K562 (cell line): ENCODE measurements around the gene ACSS2. TPM values are rescaled to one million over a fixed set of nuclear protein-coding genes. Genes with fewer than 3 reads are reported as not detected.

Source experiments
- BRD9 ChIP-seq: fragments of 450-650 bp; IDR thresholded peaks from 2 replicates; pipeline ENCODE4 v1.6.1; 2018; ENCODE audit warnings: low read depth; ENCODE audit not compliant: partially characterized antibody
- GATAD2A ChIP-seq: fragments of 450-650 bp; IDR thresholded peaks from 2 replicates; pipeline ENCODE4 v1.6.1; 2017
- HDAC1 ChIP-seq, 2 experiments: fragments of 450-650 bp; IDR thresholded peaks; 2 replicates each; pipeline ENCODE4 v1.6.1; 2016 to 2017; ENCODE audit warnings: inconsistent platforms in 1 of 2, mild to moderate bottlenecking in 1 of 2, moderate library complexity in 1 of 2
- PRMT5 ChIP-seq: sonication (generic); formaldehyde crosslinking; IDR thresholded peaks from 2 replicates; pipeline ENCODE4 v1.5.0; 2020; ENCODE audit warnings: missing genetic modification reagents
- PYGO2 ChIP-seq: fragments of 450-650 bp; IDR thresholded peaks from 2 replicates; pipeline ENCODE4 v1.6.1; 2016; ENCODE audit warnings: mild to moderate bottlenecking, missing genetic modification characterization, moderate library complexity, missing compliant biosample characterization
- RBBP5 ChIP-seq: fragments of 200-600 bp; sonication (generic); IDR thresholded peaks from 2 replicates; pipeline ENCODE4 v1.6.1; 2012; ENCODE audit warnings: borderline replicate concordance, mild to moderate bottlenecking, low read length, control low read depth, inconsistent platforms; ENCODE audit not compliant: insufficient read depth, poor library complexity, severe bottlenecking
- RBM15 ChIP-seq: fragments of 200-400 bp; formaldehyde crosslinking; IDR thresholded peaks from 2 replicates; pipeline ENCODE4 v1.6.1; 2018; ENCODE audit warnings: mild to moderate bottlenecking, low read length, moderate library complexity; ENCODE audit not compliant: insufficient read depth
- SREBF2 ChIP-seq: sonication (generic); formaldehyde crosslinking; IDR thresholded peaks from 2 replicates; pipeline ENCODE4 v1.4.0; 2020; ENCODE audit warnings: mild to moderate bottlenecking, missing genetic modification reagents
- TBP ChIP-seq: optimal IDR thresholded peaks from 2 replicates; pipeline ENCODE3; 2011; ENCODE audit warnings: low read depth, low read length, improper control_type of control experiment
- TOE1 ChIP-seq, 2 experiments: fragments of 450-650 bp in 1 of 2; sonication (generic) in 1 of 2; formaldehyde crosslinking in 1 of 2; IDR thresholded peaks; 2 replicates each; pipeline versions ENCODE4 v1.7.1 to v1.8.0; 2016 to 2022; ENCODE audit warnings: borderline replicate concordance in 2 of 2, mild to moderate bottlenecking in 2 of 2, antibody characterized with exemption in 1 of 2, inconsistent platforms in 1 of 2, low read depth in 1 of 2, missing genetic modification reagents in 1 of 2, moderate library complexity in 1 of 2
- U2AF1 ChIP-seq: fragments of 200-400 bp; formaldehyde crosslinking; optimal IDR thresholded peaks from 2 replicates; pipeline ENCODE3; 2017; ENCODE audit warnings: mild to moderate bottlenecking, low read depth, low read length, moderate library complexity
- ZNF644 ChIP-seq: fragments of 200-800 bp; sonication (Bioruptor generic); IDR thresholded peaks from 2 replicates; pipeline ENCODE4 v1.6.1; 2016; ENCODE audit warnings: low read depth, missing genetic modification characterization, missing compliant biosample characterization
- polyA plus RNA-seq, 8 experiments: library from polyadenylated mRNA; depleted of rRNA in 4 of 8; stranded (reverse) in 5 of 8; unstranded in 3 of 8; fragments of >200 nt; fragmentation: Nextera tagmentation in 2 of 8; fragmentation: Illumina TruSeq in 1 of 8; extraction: Ambion mirVana in 2 of 8; extraction: Trizol in 1 of 8; gene quantifications; 2 replicates each; pipeline versions ENCODE4 v1.2.1 to v1.2.3, GENCODE V29; 2011 to 2014; ENCODE audit warnings: inconsistent platforms in 1 of 8, missing spikeins in 1 of 8
- total RNA-seq, 7 experiments: library from RNA; depleted of rRNA in 6 of 7; stranded (reverse); fragments of >200 nt in 6 of 7; fragmentation: Illumina TruSeq in 2 of 7; extraction: Trizol in 2 of 7; gene quantifications; 2 replicates each; pipeline versions ENCODE4 v1.2.1 to v1.2.3, GENCODE V29; 2011 to 2021; ENCODE audit warnings: low replicate concordance in 1 of 7
- TF ChIP-seq, protein P1 (sequence below): fragments of 450-650 bp; IDR thresholded peaks from 2 replicates; pipeline ENCODE4 v1.7.0; 2016; ENCODE audit warnings: borderline replicate concordance
- TF ChIP-seq, protein P2 (sequence below): sonication (generic); formaldehyde crosslinking; IDR thresholded peaks from 2 replicates; pipeline ENCODE4 v1.8.1; 2022; ENCODE audit warnings: missing genetic modification reagents
- TF ChIP-seq, protein P3 (sequence below), 2 experiments: fragments of 450-650 bp in 1 of 2; sonication (generic) in 1 of 2; formaldehyde crosslinking in 1 of 2; IDR thresholded peaks in 1 of 2; conservative IDR thresholded peaks in 1 of 2; 2 replicates each; pipeline versions ENCODE4 v1.6.1 to v1.8.1; 2016 to 2023; ENCODE audit warnings: mild to moderate bottlenecking in 2 of 2, moderate library complexity in 2 of 2, inconsistent platforms in 1 of 2, missing genetic modification reagents in 1 of 2
- TF ChIP-seq, protein P4 (sequence below): sonication (generic); formaldehyde crosslinking; IDR thresholded peaks from 2 replicates; pipeline ENCODE4 v1.8.1; 2023; ENCODE audit warnings: missing genetic modification reagents, mild to moderate bottlenecking, borderline replicate concordance

ACSS2 gene
- total and polyA plus RNA-seq, 9 of the 15 experiments (the other 6 are each of a cell fraction or from before 2014, with no cell fraction given), result 21.9 to 246 (median 66.2) TPM

DNA sequence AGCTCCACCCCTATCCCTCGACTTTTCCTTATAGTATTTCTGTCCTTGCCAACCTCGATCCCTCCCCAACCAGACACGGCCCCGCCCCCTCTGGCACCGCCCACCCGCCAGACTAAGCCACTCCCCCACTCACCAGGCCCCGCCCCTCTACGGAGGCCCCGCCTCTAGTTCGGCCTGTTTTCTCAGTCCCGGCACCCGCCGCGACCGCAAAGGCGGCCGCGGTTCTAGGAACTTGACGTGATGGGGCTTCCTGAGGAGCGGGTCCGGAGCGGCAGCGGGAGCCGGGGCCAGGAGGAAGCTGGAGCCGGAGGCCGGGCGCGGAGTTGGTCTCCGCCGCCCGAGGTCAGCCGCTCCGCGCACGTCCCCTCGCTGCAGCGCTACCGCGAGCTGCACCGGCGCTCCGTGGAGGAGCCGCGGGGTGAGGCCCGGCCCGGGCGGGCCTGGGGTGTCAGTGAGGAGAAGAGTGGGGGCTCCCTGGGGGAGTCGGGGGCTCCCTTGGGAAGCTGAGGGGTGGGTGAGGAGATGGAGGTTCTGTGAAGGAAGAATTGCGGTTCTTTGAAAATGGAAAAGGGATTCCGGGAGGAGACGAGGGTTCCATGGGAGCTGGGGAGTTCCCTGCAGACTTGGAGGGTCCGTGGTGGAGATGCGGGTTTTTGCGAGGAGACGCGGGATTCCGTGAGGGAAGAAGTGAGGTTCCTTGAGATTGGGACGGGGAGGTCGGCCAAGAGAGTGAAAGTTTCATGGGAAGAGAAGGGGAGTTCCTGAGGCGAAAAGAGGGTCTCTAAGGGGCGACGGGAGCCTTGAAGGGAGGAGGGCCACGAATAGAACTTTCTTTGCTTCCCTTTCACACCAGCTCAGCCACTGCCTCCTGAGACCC lies at the start of gene ACSS2 (continued):
- TF ChIP-seq SREBF2 (CRISPR knock-in tag), result no peak
- TF ChIP-seq BRD9, result no peak
- peak; percentile 79 for TF ChIP-seq TBP
- no peak for TF ChIP-seq PYGO2 (tag)
- TF ChIP-seq, protein P1, sequence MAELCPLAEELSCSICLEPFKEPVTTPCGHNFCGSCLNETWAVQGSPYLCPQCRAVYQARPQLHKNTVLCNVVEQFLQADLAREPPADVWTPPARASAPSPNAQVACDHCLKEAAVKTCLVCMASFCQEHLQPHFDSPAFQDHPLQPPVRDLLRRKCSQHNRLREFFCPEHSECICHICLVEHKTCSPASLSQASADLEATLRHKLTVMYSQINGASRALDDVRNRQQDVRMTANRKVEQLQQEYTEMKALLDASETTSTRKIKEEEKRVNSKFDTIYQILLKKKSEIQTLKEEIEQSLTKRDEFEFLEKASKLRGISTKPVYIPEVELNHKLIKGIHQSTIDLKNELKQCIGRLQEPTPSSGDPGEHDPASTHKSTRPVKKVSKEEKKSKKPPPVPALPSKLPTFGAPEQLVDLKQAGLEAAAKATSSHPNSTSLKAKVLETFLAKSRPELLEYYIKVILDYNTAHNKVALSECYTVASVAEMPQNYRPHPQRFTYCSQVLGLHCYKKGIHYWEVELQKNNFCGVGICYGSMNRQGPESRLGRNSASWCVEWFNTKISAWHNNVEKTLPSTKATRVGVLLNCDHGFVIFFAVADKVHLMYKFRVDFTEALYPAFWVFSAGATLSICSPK, result 0 out of 2 replicates have a peak, but pooled peaks have one; percentile 22
- TF ChIP-seq, protein P2, sequence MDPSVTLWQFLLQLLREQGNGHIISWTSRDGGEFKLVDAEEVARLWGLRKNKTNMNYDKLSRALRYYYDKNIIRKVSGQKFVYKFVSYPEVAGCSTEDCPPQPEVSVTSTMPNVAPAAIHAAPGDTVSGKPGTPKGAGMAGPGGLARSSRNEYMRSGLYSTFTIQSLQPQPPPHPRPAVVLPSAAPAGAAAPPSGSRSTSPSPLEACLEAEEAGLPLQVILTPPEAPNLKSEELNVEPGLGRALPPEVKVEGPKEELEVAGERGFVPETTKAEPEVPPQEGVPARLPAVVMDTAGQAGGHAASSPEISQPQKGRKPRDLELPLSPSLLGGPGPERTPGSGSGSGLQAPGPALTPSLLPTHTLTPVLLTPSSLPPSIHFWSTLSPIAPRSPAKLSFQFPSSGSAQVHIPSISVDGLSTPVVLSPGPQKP (CRISPR knock-in tag), result no peak
- TF ChIP-seq, protein P3, sequence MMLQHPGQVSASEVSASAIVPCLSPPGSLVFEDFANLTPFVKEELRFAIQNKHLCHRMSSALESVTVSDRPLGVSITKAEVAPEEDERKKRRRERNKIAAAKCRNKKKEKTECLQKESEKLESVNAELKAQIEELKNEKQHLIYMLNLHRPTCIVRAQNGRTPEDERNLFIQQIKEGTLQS (IDR thresholded peaks at IDR 0.05), result no peak
- TF ChIP-seq, protein P3 (CRISPR knock-in tag; conservative IDR thresholded peaks at IDR 0.05), result no peak
- peak; percentile 88 for TF ChIP-seq RBBP5
- no peak for TF ChIP-seq HDAC1 (IDR thresholded peaks at IDR 0.05)
- TF ChIP-seq RBM15, result no peak
- TF ChIP-seq PRMT5 (CRISPR knock-in tag), result no peak
- TF ChIP-seq, protein P4, sequence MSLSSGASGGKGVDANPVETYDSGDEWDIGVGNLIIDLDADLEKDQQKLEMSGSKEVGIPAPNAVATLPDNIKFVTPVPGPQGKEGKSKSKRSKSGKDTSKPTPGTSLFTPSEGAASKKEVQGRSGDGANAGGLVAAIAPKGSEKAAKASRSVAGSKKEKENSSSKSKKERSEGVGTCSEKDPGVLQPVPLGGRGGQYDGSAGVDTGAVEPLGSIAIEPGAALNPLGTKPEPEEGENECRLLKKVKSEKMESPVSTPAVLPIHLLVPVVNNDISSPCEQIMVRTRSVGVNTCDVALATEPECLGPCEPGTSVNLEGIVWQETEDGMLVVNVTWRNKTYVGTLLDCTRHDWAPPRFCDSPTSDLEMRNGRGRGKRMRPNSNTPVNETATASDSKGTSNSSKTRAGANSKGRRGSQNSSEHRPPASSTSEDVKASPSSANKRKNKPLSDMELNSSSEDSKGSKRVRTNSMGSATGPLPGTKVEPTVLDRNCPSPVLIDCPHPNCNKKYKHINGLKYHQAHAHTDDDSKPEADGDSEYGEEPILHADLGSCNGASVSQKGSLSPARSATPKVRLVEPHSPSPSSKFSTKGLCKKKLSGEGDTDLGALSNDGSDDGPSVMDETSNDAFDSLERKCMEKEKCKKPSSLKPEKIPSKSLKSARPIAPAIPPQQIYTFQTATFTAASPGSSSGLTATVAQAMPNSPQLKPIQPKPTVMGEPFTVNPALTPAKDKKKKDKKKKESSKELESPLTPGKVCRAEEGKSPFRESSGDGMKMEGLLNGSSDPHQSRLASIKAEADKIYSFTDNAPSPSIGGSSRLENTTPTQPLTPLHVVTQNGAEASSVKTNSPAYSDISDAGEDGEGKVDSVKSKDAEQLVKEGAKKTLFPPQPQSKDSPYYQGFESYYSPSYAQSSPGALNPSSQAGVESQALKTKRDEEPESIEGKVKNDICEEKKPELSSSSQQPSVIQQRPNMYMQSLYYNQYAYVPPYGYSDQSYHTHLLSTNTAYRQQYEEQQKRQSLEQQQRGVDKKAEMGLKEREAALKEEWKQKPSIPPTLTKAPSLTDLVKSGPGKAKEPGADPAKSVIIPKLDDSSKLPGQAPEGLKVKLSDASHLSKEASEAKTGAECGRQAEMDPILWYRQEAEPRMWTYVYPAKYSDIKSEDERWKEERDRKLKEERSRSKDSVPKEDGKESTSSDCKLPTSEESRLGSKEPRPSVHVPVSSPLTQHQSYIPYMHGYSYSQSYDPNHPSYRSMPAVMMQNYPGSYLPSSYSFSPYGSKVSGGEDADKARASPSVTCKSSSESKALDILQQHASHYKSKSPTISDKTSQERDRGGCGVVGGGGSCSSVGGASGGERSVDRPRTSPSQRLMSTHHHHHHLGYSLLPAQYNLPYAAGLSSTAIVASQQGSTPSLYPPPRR (CRISPR knock-in tag), result no peak
- peak; percentile 19; the same call in 1 of the 2 replicates for TF ChIP-seq TOE1 (IDR thresholded peaks at IDR 0.05; ENCODE audit: borderline replicate concordance)
- TF ChIP-seq TOE1 (CRISPR knock-in tag; IDR thresholded peaks at IDR 0.05; ENCODE audit: borderline replicate concordance, low read depth), result no peak
- TF ChIP-seq ZNF644 (tag), result no peak
- no peak; the same call in 1 of the 2 replicates for TF ChIP-seq GATAD2A
- peak; percentile 40 for TF ChIP-seq U2AF1
